ENCODE data around the gene NMRK2.

DNA sequence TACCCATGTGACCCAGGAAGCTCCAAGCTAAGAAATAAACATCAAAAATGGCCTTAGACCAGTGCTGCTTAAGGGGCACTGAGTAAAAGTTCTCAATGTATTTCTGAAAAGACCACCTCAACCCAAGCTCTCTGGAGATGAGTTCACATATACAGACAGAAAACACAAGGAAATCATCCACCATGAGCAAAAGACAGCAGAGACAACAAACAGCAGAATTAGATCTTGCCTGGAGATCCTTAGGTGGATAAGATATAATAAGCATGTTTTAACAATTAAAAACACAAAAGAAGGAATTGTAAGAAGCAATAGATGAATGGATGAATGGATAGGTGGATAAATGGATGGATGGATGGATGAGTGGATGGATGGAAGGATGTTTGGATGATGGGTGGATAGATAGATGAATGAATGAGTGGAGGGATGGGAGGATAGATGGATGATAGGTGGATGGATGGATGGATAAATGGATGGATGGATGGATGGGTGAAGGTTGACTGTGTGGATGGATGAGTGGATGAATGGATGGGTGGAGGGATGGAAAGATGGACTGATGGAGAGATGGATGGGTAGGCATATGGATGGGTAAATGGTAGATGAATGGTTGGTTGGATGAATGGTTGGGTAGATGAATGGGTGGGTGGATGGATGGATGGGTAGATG lies 9.6 kb upstream of the NMRK2 start:
- TF ChIP-seq, protein P1, sequence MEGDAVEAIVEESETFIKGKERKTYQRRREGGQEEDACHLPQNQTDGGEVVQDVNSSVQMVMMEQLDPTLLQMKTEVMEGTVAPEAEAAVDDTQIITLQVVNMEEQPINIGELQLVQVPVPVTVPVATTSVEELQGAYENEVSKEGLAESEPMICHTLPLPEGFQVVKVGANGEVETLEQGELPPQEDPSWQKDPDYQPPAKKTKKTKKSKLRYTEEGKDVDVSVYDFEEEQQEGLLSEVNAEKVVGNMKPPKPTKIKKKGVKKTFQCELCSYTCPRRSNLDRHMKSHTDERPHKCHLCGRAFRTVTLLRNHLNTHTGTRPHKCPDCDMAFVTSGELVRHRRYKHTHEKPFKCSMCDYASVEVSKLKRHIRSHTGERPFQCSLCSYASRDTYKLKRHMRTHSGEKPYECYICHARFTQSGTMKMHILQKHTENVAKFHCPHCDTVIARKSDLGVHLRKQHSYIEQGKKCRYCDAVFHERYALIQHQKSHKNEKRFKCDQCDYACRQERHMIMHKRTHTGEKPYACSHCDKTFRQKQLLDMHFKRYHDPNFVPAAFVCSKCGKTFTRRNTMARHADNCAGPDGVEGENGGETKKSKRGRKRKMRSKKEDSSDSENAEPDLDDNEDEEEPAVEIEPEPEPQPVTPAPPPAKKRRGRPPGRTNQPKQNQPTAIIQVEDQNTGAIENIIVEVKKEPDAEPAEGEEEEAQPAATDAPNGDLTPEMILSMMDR (IDR thresholded peaks at IDR 0.05) = no peak
- TF ChIP-seq ZFX (IDR thresholded peaks at IDR 0.05; ENCODE audit: borderline replicate concordance) = no peak
